ENCODE data around the gene UCP1.

Gene UCP1

GRCh38 chr4:140568507-140569306, at the start of gene UCP1:
UCP1 (minus strand) TSS chr4:140568961; CDS start chr4:140568729, 232 bp downstream.
- DNase-seq, result no peak

- no peak for DNase-seq
These were observed 48.9 kb upstream of the UCP1 start for GRCh38 chr4:140617499-140618248.

GRCh38 chr4:140615451-140615850, 46.7 kb upstream of the UCP1 start:
- DNase-seq, result no peak

GRCh38 chr4:140612357-140612756, 43.6 kb upstream of the UCP1 start:
- DNase-seq, result no peak

GRCh38 chr4:140611854-140612253, 43.1 kb upstream of the UCP1 start:
- no peak for DNase-seq

- peak; percentile 42 for DNase-seq
These were observed 41.0 kb upstream of the UCP1 start for GRCh38 chr4:140609548-140610425.

- no peak for DNase-seq
These were observed 39.1 kb upstream of the UCP1 start for GRCh38 chr4:140607852-140608251.

- DNase-seq, result no peak
These were observed 35.8 kb upstream of the UCP1 start for GRCh38 chr4:140604544-140604943.

- DNase-seq, result no peak
These were observed 34.5 kb upstream of the UCP1 start for GRCh38 chr4:140603286-140603685.

GRCh38 chr4:140602714-140603113, 34.0 kb upstream of the UCP1 start:
- no peak for DNase-seq

- no peak for DNase-seq
These were observed 31.6 kb upstream of the UCP1 start for GRCh38 chr4:140600408-140600807.

- DNase-seq, result no peak
These were observed 26.3 kb upstream of the UCP1 start for GRCh38 chr4:140595065-140595464.

GRCh38 chr4:140584439-140584838, 15.7 kb upstream of the UCP1 start:
- no peak for DNase-seq

GRCh38 chr4:140581078-140581477, 12.3 kb upstream of the UCP1 start:
- DNase-seq, result no peak

- no peak for DNase-seq
These were observed 10.5 kb upstream of the UCP1 start for GRCh38 chr4:140579278-140579677.

GRCh38 chr4:140575489-140575888, 6.7 kb upstream of the UCP1 start:
- no peak for DNase-seq

- DNase-seq, result no peak
These were observed 2.9 kb upstream of the UCP1 start for GRCh38 chr4:140571620-140572019.

GRCh38 chr4:140569307-140569638, 512 bp upstream of the UCP1 start:
- no peak for DNase-seq

- no peak for DNase-seq
These were observed 9.1 kb downstream of the UCP1 start for GRCh38 chr4:140559696-140560095.

- DNase-seq, result no peak
These were observed 10.8 kb downstream of the UCP1 start for GRCh38 chr4:140557831-140558435.

- no peak for DNase-seq
These were observed 12.2 kb downstream of the UCP1 start for GRCh38 chr4:140556372-140557085.

- no peak for DNase-seq
These were observed 34.7 kb downstream of the UCP1 start for GRCh38 chr4:140533951-140534480.

Data from DMS79 (cell line).